Endodermal cell (in vitro differentiated cells): ENCODE measurements around the gene MTF1. TPM values are rescaled to one million over a fixed set of nuclear protein-coding genes. Genes with fewer than 3 reads are reported as not detected.
"Not testable (repeated sequence)": the region's sequence is repeated elsewhere in the genome, so short reads cannot be mapped to it uniquely, and the experiment has no call there.

Experiments used
- DNase-seq: peaks from one replicate; pipeline ENCODE4 v3.0.0-alpha.2; 2017
- H3K27ac ChIP-seq: 2 replicates; pipeline ENCODE4 v1.5.1; 2013; ENCODE audit warnings: mild to moderate bottlenecking, low read depth, low read length, moderate library complexity
- H3K27me3 ChIP-seq: 2 replicates; pipeline ENCODE4 v1.6.1; 2013; ENCODE audit warnings: mild to moderate bottlenecking, low read length, moderate library complexity; ENCODE audit not compliant: insufficient read depth, control insufficient read depth, poor library complexity, severe bottlenecking
- H3K36me3 ChIP-seq: 2 replicates; pipeline ENCODE4 v1.7.0; 2013; ENCODE audit warnings: mild to moderate bottlenecking, low read length, moderate library complexity; ENCODE audit not compliant: control insufficient read depth, insufficient read depth
- H3K4me1 ChIP-seq: one replicate; pipeline ENCODE4 v1.7.0; 2013; ENCODE audit warnings: low read length; ENCODE audit not compliant: control insufficient read depth, insufficient read depth
- H3K4me3 ChIP-seq: 2 replicates; pipeline ENCODE4 v1.5.1; 2013; ENCODE audit warnings: mild to moderate bottlenecking, low read length, moderate library complexity
- H3K9ac ChIP-seq: 2 replicates; pipeline ENCODE4 v1.6.1; 2013; ENCODE audit warnings: mild to moderate bottlenecking, low read length, moderate library complexity; ENCODE audit not compliant: poor library complexity, severe bottlenecking; ENCODE audit errors: extremely low read depth
- H3K9me3 ChIP-seq: 2 replicates; pipeline ENCODE4 v1.6.1; 2013; ENCODE audit warnings: mild to moderate bottlenecking, low read length, moderate library complexity; ENCODE audit not compliant: control insufficient read depth
- H3K27ac Mint-ChIP-seq: 2 replicates; pipeline ENCODE4 v1.8.0; 2020; ENCODE audit warnings: mixed read lengths
- H3K27me3 Mint-ChIP-seq: 2 replicates; pipeline ENCODE4 v1.8.0; 2021; ENCODE audit warnings: mild to moderate bottlenecking, mixed read lengths; ENCODE audit not compliant: insufficient read depth
- H3K36me3 Mint-ChIP-seq: 2 replicates; pipeline ENCODE4 v1.8.0; 2020; ENCODE audit warnings: low read depth, mixed read lengths
- H3K4me1 Mint-ChIP-seq: 2 replicates; pipeline ENCODE4 v1.8.0; 2020; ENCODE audit warnings: mixed read lengths
- H3K4me3 Mint-ChIP-seq: 2 replicates; pipeline ENCODE4 v1.8.0; 2020; ENCODE audit warnings: mild to moderate bottlenecking, moderate library complexity, mixed read lengths
- H3K9me3 Mint-ChIP-seq: 2 replicates; pipeline ENCODE4 v1.8.0; 2020; ENCODE audit warnings: mild to moderate bottlenecking, mixed read lengths
- CTCF ChIP-seq: fragments of 200-600 bp; sonication (generic); conservative IDR thresholded peaks from 2 replicates; pipeline ENCODE4 v1.5.0; 2021; ENCODE audit warnings: antibody characterized with exemption, mild to moderate bottlenecking
- WGBS, 2 experiments: methylation state at CpG; one replicate each; pipeline versions ENCODE4 v1.1.5 to v1.1.7; 2013; ENCODE audit warnings: missing lambda C conversion rate in 2 of 2, mixed read lengths in 1 of 2; ENCODE audit not compliant: insufficient coverage in 1 of 2, insufficient read length in 1 of 2; 5-methylcytosine and 5-hydroxymethylcytosine counted together
- total RNA-seq, 2 donors: library from RNA; stranded (reverse); fragmentation: NEBNext Ultra II Directional in 1 of 2; extraction: Animal tissue kit (Norgen Biotek cat#: 25700) in 1 of 2; gene quantifications; 2 replicates in 1 of 2; 3 replicates in 1 of 2; pipeline ENCODE4 v1.2.1, GENCODE V29; 2021

The MTF1 gene
- total RNA-seq, 2 donors from 2014 or later, result 16.6 to 17.1 TPM

- Mint-ChIP-seq H3K4me3 (no peak overlapping the region), H3K9me3 (peaks cover 19% of the 10 kb centered on the region), H3K4me1 (no peaks in the 10 kb centered on the region), H3K27me3 (no peaks in the 10 kb centered on the region), H3K36me3 (peaks cover 27% of the 10 kb centered on the region), H3K27ac (no peak overlapping the region)
- WGBS, 2 experiments, result 86 to 93% methylated on average over 7 to 8 of the region's 8 CpGs
- H3K36me3 ChIP-seq, result no peaks in the 10 kb centered on the region
- H3K9ac ChIP-seq, result no peak overlapping the region
- H3K9me3 ChIP-seq, result peaks cover 20% of the 10 kb centered on the region
- DNase-seq, result no peak
- H3K4me1 ChIP-seq, result no peaks in the 10 kb centered on the region
- no peaks in the 10 kb centered on the region for H3K27me3 ChIP-seq
- H3K27ac ChIP-seq, result no peak overlapping the region
- TF ChIP-seq CTCF, result no peak
- H3K4me3 ChIP-seq, result no peak overlapping the region
Measured at GRCh38 chr1:37901191-37901892, 42.0 kb upstream of the MTF1 start.

- not testable (repeated sequence) for H3K4me1 ChIP-seq, H3K27ac Mint-ChIP-seq, H3K36me3 ChIP-seq, H3K27me3 ChIP-seq, H3K27ac ChIP-seq, H3K9ac ChIP-seq, DNase-seq, H3K4me1 Mint-ChIP-seq, H3K4me3 Mint-ChIP-seq, H3K4me3 ChIP-seq, H3K27me3 Mint-ChIP-seq, H3K9me3 ChIP-seq
- Mint-ChIP-seq H3K9me3 (peaks cover 16% of the 10 kb centered on the region), H3K36me3 (peaks cover 14% of the 10 kb centered on the region)
- whole genome bisulfite sequencing, 2 experiments, result no CpG with 5 or more reads among the region's 3 CpGs
Measured at GRCh38 chr1:37897563-37897962, 38.2 kb upstream of the MTF1 start.

- no peaks in the 10 kb centered on the region for H3K27me3 ChIP-seq
- no peak overlapping the region for H3K27ac ChIP-seq
- TF ChIP-seq CTCF, result no peak
- H3K36me3 ChIP-seq, result no peaks in the 10 kb centered on the region
- WGBS, 2 experiments, result 90 to 97% methylated on average over 2 of the region's 2 CpGs
- Mint-ChIP-seq H3K27me3 (no peaks in the 10 kb centered on the region), H3K27ac (no peak overlapping the region), H3K4me1 (no peaks in the 10 kb centered on the region), H3K36me3 (peaks cover 10% of the 10 kb centered on the region), H3K9me3 (peaks cover 12% of the 10 kb centered on the region), H3K4me3 (no peak overlapping the region)
- H3K9me3 ChIP-seq, result no peaks in the 10 kb centered on the region
- no peak overlapping the region for H3K4me3 ChIP-seq
- H3K9ac ChIP-seq, result no peak overlapping the region
- no peaks in the 10 kb centered on the region for H3K4me1 ChIP-seq
- DNase-seq, result no peak
Measured at GRCh38 chr1:37893673-37894072, 34.3 kb upstream of the MTF1 start.
